Transverse colon (tissue), 4 donors: Measurements from ENCODE around the gene CLIC4. TPM values are rescaled to one million over a fixed set of nuclear protein-coding genes. Genes with fewer than 3 reads are reported as not detected.

ENCODE experiments used
- DNase-seq: peaks from one replicate; pipeline ENCODE4 v3.0.0-alpha.2; 2019
- H3K27ac ChIP-seq, 4 donors: fragments of 200-600 bp; sonication (generic); 2 replicates each; pipeline ENCODE4 v1.5.1; 2016 to 2018; ENCODE audit warnings: inconsistent platforms in 4 of 4
- H3K27me3 ChIP-seq: fragments of 200-600 bp; sonication (generic); 2 replicates; pipeline ENCODE4 v1.5.1; 2017; ENCODE audit warnings: inconsistent platforms
- H3K36me3 ChIP-seq, 4 donors: fragments of 200-600 bp; sonication (generic); 2 replicates each; pipeline ENCODE4 v1.5.1; 2017 to 2019; ENCODE audit warnings: inconsistent platforms in 4 of 4
- H3K4me1 ChIP-seq, 4 donors: fragments of 200-600 bp; sonication (generic); 2 replicates each; pipeline ENCODE4 v1.5.1; 2017 to 2020; ENCODE audit warnings: inconsistent platforms in 4 of 4
- H3K4me3 ChIP-seq, 4 donors: fragments of 200-600 bp; sonication (generic); 1 replicate in 1 of 4; 2 replicates in 3 of 4; pipeline versions ENCODE4 v1.5.1 to v1.6.1; 2017 to 2019; ENCODE audit warnings: inconsistent platforms in 4 of 4
- H3K9me3 ChIP-seq, 2 donors: fragments of 200-600 bp; sonication (generic); 2 replicates each; pipeline ENCODE4 v1.5.1; 2017 to 2019; ENCODE audit warnings: inconsistent platforms in 2 of 2
- EP300 ChIP-seq: sonication (generic); formaldehyde crosslinking; IDR thresholded peaks from one replicate; pipeline ENCODE4 v1.6.1; 2017; ENCODE audit warnings: antibody characterized with exemption, low read depth
- POLR2A ChIP-seq: fragments of 450-650 bp; IDR thresholded peaks from one replicate; pipeline ENCODE4 v1.6.1; 2016; ENCODE audit warnings: antibody characterized with exemption, mild to moderate bottlenecking, moderate library complexity
- POLR2AphosphoS5 ChIP-seq, 3 donors: sonication (generic); formaldehyde crosslinking; IDR thresholded peaks; one replicate each; pipeline ENCODE4 v1.6.1; 2016; ENCODE audit warnings: antibody characterized with exemption in 3 of 3
- WGBS, 2 donors: methylation state at CpG; one replicate each; pipeline ENCODE4 v1.1.5; 2018; ENCODE audit warnings: low coverage in 1 of 2; 5-methylcytosine and 5-hydroxymethylcytosine counted together
- in situ Hi-C, 4 donors: fragments of 200-750 bp; cut with MboI; loops; one replicate each; pipeline versions ENCODE4 v1.15.0 to v1.15.1; 2017; ENCODE audit warnings: low sequenced_read_pairs in 3 of 4, low pct_ligation_motif_present in 1 of 4, low pct_unique_long_range_greater_than_20kb in 1 of 4
- intact Hi-C: fragments of 100-400 bp; cut with DNase I; formaldehyde crosslinking; loops from one replicate; pipeline ENCODE4 v1.15.1; 2023; ENCODE audit warnings: low total_unique reads
- total RNA-seq, 4 donors: library from RNA; depleted of rRNA; stranded (reverse); fragments of >200 nt; gene quantifications; one replicate each; pipeline ENCODE4 v1.1.0, GENCODE V29; 2016
- TF ChIP-seq, protein P1 (sequence below), 5 experiments: fragments of 200-600 bp in 3 of 5; fragments of 450-650 bp in 2 of 5; sonication (generic) in 3 of 5; IDR thresholded peaks; 1 replicate in 2 of 5; 2 replicates in 3 of 5; pipeline ENCODE4 v1.5.1; 2016 to 2017; ENCODE audit warnings: antibody characterized with exemption in 5 of 5, inconsistent platforms in 3 of 5, mild to moderate bottlenecking in 2 of 5, moderate library complexity in 1 of 5

The CLIC4 gene
- total RNA-seq, 4 donors from 2014 or later: 52.4 to 107 (median 65.0) TPM

DNA sequence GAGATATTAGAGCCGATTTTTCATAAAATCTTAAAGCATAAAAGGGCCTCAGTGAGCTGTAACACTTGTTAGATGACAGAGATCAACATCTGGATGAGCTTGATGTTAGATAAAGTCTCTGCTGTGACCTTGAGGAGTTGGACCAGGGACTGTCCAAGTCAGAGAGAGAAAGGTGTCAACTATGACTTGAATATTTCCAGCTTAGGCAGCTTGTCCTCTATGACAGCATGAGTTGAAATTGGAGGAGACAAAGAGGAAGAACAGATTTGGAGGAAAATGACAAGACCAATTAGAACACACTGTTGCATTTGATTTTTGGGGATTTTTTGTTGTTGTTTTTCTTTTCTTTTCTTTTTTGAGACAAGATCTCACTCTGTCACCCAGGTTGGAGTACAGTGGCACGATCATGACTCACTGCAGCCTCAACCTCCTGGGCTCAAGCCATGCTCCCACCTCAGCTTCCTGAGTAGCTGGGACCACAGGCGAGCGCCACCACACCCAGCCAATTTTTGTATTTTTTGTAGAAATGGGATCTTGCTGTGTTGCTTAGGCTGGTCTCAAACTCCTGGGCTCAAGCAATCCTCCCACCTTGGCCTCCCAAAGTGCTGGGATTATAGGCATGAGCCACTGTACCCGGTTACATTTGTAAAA lies 35.3 kb upstream of the CLIC4 start:
- Histone ChIP-seq H3K27me3 (no peaks in the 10 kb centered on the region), H3K4me3 (no peak overlapping the region), H3K9me3 (no peaks in the 10 kb centered on the region), H3K4me1 (peaks cover 0 to 13% (median 9%) of the 10 kb centered on the region in 4 donors), H3K27ac (no peak overlapping the region), H3K36me3 (no peaks in the 10 kb centered on the region)
- 81 to 90% methylated on average over 2 to 5 of the region's 5 CpGs for WGBS, 2 donors
- in situ Hi-C loops: no loop called here
- TF ChIP-seq POLR2A (no peak), EP300 (no peak), POLR2AphosphoS5 (IDR thresholded peaks at IDR 0.05) (no peak)
- TF ChIP-seq, protein P1, sequence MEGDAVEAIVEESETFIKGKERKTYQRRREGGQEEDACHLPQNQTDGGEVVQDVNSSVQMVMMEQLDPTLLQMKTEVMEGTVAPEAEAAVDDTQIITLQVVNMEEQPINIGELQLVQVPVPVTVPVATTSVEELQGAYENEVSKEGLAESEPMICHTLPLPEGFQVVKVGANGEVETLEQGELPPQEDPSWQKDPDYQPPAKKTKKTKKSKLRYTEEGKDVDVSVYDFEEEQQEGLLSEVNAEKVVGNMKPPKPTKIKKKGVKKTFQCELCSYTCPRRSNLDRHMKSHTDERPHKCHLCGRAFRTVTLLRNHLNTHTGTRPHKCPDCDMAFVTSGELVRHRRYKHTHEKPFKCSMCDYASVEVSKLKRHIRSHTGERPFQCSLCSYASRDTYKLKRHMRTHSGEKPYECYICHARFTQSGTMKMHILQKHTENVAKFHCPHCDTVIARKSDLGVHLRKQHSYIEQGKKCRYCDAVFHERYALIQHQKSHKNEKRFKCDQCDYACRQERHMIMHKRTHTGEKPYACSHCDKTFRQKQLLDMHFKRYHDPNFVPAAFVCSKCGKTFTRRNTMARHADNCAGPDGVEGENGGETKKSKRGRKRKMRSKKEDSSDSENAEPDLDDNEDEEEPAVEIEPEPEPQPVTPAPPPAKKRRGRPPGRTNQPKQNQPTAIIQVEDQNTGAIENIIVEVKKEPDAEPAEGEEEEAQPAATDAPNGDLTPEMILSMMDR (IDR thresholded peaks at IDR 0.05): no peak
- intact Hi-C loops: no loop called here
- no peak for DNase-seq

DNA sequence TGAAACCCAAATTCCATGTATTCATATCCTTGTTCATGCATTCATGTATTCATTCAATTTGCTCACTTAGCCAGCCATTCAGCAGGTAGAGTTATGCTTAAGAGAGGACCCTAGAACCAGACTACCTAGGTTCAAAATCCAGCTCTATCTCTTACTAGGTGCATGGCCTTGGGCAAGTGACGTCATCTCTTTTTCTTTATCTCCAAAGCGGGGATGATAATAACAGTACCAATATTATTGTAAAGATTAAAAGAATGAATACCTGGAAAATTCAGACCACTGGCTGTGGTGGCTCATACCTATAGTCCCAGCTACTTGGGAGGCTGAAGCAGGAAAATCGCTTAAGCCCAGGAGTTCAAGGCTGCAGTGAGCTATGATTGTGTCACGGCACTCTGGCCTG lies 33.9 kb upstream of the CLIC4 start:
- intact Hi-C loops (no loop called here), in situ Hi-C loops (no loop called here)
- H3K4me3 ChIP-seq: no peak overlapping the region
- WGBS, 2 donors: 87 to 95% methylated on average over 4 of the region's 4 CpGs
- DNase-seq: no peak
- H3K36me3 ChIP-seq: no peaks in the 10 kb centered on the region
- H3K27me3 ChIP-seq: no peaks in the 10 kb centered on the region
- H3K27ac ChIP-seq: no peak overlapping the region
- no peaks in the 10 kb centered on the region for H3K4me1 ChIP-seq
- no peaks in the 10 kb centered on the region for H3K9me3 ChIP-seq
- TF ChIP-seq POLR2A: no peak
- TF ChIP-seq POLR2AphosphoS5 (IDR thresholded peaks at IDR 0.05): no peak
- TF ChIP-seq, protein P1 (IDR thresholded peaks at IDR 0.05): no peak
- TF ChIP-seq EP300: no peak

DNA sequence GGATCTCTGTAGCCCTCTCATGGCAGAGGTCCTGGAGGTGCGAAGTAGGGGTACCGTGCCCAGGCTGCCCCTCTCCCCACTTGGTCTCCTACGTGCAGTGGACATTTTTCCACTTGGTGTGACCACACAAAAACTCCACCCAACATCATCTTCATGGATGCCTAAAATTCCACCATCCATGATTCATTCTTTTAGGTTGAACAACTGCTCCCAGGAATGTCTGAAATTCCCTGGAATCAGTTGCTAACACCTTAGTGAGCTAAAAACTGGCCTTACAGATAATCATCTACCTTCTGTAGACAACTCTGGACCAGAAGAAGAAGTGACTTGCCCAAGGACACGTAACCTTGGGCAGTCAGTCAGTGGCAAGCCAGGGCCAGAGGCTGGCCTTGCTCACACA lies 32.1 kb upstream of the CLIC4 start:
- DNase-seq: no peak
- intact Hi-C loops: no loop called here
- Histone ChIP-seq H3K27ac (no peak overlapping the region), H3K27me3 (no peaks in the 10 kb centered on the region), H3K9me3 (no peaks in the 10 kb centered on the region), H3K36me3 (no peaks in the 10 kb centered on the region), H3K4me1 (peaks cover 0 to under 1% (median 0%) of the 10 kb centered on the region in 4 donors), H3K4me3 (no peak overlapping the region)
- in situ Hi-C loops: no loop called here
- 95% methylated on average over 4 of the region's 4 CpGs; no CpG with 5 or more reads in 1 of the 2 donors for WGBS, 2 donors
- TF ChIP-seq, protein P1 (IDR thresholded peaks at IDR 0.05): no peak
- TF ChIP-seq EP300: no peak
- no peak for TF ChIP-seq POLR2A

DNA sequence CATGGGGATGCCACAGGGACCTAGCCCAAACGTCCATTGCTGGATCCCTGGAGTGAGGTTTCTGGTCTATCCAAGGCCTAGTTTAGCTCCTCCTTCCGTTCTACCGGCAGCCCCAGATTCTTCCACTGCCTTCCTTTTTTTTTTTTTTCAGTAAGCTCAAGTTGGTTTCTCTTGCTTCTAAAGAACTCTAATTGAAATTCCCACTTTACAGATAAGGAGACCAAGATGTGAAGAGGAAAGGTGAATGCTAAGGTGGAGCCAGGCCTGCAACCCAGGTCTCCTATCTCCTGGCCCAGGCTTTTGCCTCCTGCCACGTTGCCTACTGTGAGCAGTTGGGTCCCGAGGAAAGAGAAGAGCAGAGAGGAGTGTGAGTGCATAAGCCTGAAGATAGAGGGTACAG lies 31.5 kb upstream of the CLIC4 start:
- no peaks in the 10 kb centered on the region for H3K9me3 ChIP-seq
- H3K36me3 ChIP-seq: no peaks in the 10 kb centered on the region
- peaks cover 0 to 6% (median 0%) of the 10 kb centered on the region in 4 donors for H3K4me1 ChIP-seq
- TF ChIP-seq EP300: no peak
- TF ChIP-seq, protein P1 (IDR thresholded peaks at IDR 0.05): no peak
- no peak for TF ChIP-seq POLR2AphosphoS5 (IDR thresholded peaks at IDR 0.05)
- TF ChIP-seq POLR2A: no peak
- no peak overlapping the region for H3K27ac ChIP-seq
- DNase-seq: no peak
- H3K4me3 ChIP-seq: no peak overlapping the region
- no peaks in the 10 kb centered on the region for H3K27me3 ChIP-seq
- WGBS, 2 donors: 74 to 79% methylated on average over 4 to 5 of the region's 5 CpGs
- in situ Hi-C loops (no loop called here), intact Hi-C loops (no loop called here)
